Melanocyte of skin (primary cell): Measurements from ENCODE around the gene OR2Y1. TPM values are rescaled to one million over a fixed set of nuclear protein-coding genes. Genes with fewer than 3 reads are reported as not detected.

ENCODE experiments used
- small RNA-seq, 2 donors: library from RNA; depleted of rRNA; stranded (forward); fragments of <200 nt; gene quantifications; one replicate each; pipeline ENCODE3, GENCODE V24; 2012
- total RNA-seq, 2 donors: library from RNA; depleted of rRNA; stranded (reverse); fragments of >200 nt; gene quantifications; 2 replicates each; pipeline ENCODE4 v1.2.3, GENCODE V29; 2012

Gene OR2Y1
- not detected for total RNA-seq

DNA sequence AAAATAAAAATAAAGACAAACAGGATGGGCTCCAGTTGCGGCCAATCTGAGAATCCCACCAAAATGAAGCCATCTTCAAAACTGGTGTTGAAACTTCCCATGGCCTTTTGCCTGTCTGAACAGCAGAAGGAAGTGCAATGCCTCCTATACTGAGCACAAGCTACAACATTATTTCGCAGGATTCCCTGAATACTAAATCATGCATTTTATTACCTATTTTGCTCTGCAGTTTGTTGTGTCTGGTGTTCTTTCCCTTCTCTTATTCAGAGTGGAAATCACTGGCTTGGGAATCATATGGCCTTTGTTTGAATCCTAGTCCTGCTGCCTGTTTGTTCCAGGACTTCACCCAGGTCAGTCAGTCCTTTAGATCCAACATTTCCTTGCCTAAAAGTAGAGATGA is at the start of gene OR2Y1:
OR2Y1 (minus strand) TSS at position 101 of the 400 bp plus-strand sequence; CDS start at position 101, 0 bp downstream.

Small RNAs within 50 kb of the gene (small RNA-seq; reads per million reads assigned to genes)
- 0 to 0.13 reads per million in 2 donors for gene RNU1-17P

Other genes starting within 250 kb of the OR2Y1 start
- 10 to 100 TPM in 1 of 2 donors, 1 to 10 TPM in 1; 8.6 to 14.3 TPM for gene CNOT6, start 245.7 kb downstream of the OR2Y1 start, total RNA-seq
- gene SCGB3A1, start 148.6 kb downstream of the OR2Y1 start, total RNA-seq: not detected
- not detected for gene FLT4, start 90.5 kb downstream of the OR2Y1 start, total RNA-seq
- gene MGAT1, start 62.7 kb upstream of the OR2Y1 start, total RNA-seq: 100 to 1,000 TPM; 119 to 147 TPM
- gene ZFP62, start 121.2 kb upstream of the OR2Y1 start, total RNA-seq: 10 to 100 TPM in 1 of 2 donors, 1 to 10 TPM in 1; 10.0 to 12.0 TPM
- not detected for gene BTNL8, start 159.1 kb upstream of the OR2Y1 start, total RNA-seq
- gene BTNL3, start 248.8 kb upstream of the OR2Y1 start, total RNA-seq: not detected